T47D (cell line): ENCODE measurements around the gene EMX2.
"Not testable (repeated sequence)": the region's sequence is repeated elsewhere in the genome, so short reads cannot be mapped to it uniquely, and the experiment has no call there.

ENCODE experiments used
- DNase-seq, 2 experiments: peaks; one replicate each; pipeline versions ENCODE4 v3.0.0 to v3.0.0-alpha.2; 2011 to 2012; ENCODE audit warnings: low read depth in 1 of 2, low spot score in 1 of 2
- JUND ChIP-seq: IDR thresholded peaks from 2 replicates; pipeline ENCODE4 v1.6.1; 2012; ENCODE audit warnings: low read depth
- in situ Hi-C: cut with HindIII; loops from 2 replicates; pipeline ENCODE4 v1.10.0; 2016; ENCODE audit warnings: low sequenced_read_pairs, low pct_unique_long_range_greater_than_20kb

EMX2 gene

GRCh38 chr10:117542706-117543224, at the start of gene EMX2:
EMX2 (plus strand) TSS chr10:117542746; CDS start chr10:117543268, 522 bp downstream.
- TF ChIP-seq JUND, result no peak
- in situ Hi-C loops, result no loop called here
- no peak for DNase-seq

- no peak for DNase-seq
- TF ChIP-seq JUND, result no peak
- in situ Hi-C loops, result no loop called here
These were observed 46.5 kb upstream of the EMX2 start for GRCh38 chr10:117496031-117496430.

GRCh38 chr10:117496616-117497028, 45.9 kb upstream of the EMX2 start:
- in situ Hi-C loops, result no loop called here
- TF ChIP-seq JUND, result no peak
- DNase-seq, result peak; percentile 38 to 74

GRCh38 chr10:117497736-117498135, 44.8 kb upstream of the EMX2 start:
- no peak for DNase-seq
- no peak for TF ChIP-seq JUND
- in situ Hi-C loops, result no loop called here

GRCh38 chr10:117499248-117500105, 43.1 kb upstream of the EMX2 start:
- DNase-seq, result no peak
- TF ChIP-seq JUND, result no peak
- in situ Hi-C loops, result no loop called here

GRCh38 chr10:117500456-117500855, 42.1 kb upstream of the EMX2 start:
- TF ChIP-seq JUND, result no peak
- DNase-seq, result no peak
- in situ Hi-C loops, result no loop called here

- DNase-seq, result no peak
- in situ Hi-C loops, result no loop called here
- TF ChIP-seq JUND, result no peak
These were observed 41.0 kb upstream of the EMX2 start for GRCh38 chr10:117501460-117502035.

- no peak for TF ChIP-seq JUND
- no peak for DNase-seq
- in situ Hi-C loops, result no loop called here
These were observed 39.9 kb upstream of the EMX2 start for GRCh38 chr10:117502421-117503243.

- peak in 1 of 2 experiments; percentile 28 for DNase-seq
- in situ Hi-C loops, result no loop called here
- TF ChIP-seq JUND, result no peak
These were observed 39.0 kb upstream of the EMX2 start for GRCh38 chr10:117503244-117504205.

GRCh38 chr10:117504562-117504961, 38.0 kb upstream of the EMX2 start:
- no peak for TF ChIP-seq JUND
- DNase-seq, result no peak
- in situ Hi-C loops, result no loop called here

- in situ Hi-C loops, DNase-seq: not testable (repeated sequence)
These were observed 35.5 kb upstream of the EMX2 start for GRCh38 chr10:117507081-117507480.
